Measurements from ENCODE around the gene ARID1B. TPM values are rescaled to one million over a fixed set of nuclear protein-coding genes. Genes with fewer than 3 reads are reported as not detected.

The ARID1B gene
- total and polyA plus RNA-seq, 2 of the 13 experiments (the other 11 are each of a cell fraction or from before 2014, with no cell fraction given) = 20.1 to 32.6 TPM

DNA sequence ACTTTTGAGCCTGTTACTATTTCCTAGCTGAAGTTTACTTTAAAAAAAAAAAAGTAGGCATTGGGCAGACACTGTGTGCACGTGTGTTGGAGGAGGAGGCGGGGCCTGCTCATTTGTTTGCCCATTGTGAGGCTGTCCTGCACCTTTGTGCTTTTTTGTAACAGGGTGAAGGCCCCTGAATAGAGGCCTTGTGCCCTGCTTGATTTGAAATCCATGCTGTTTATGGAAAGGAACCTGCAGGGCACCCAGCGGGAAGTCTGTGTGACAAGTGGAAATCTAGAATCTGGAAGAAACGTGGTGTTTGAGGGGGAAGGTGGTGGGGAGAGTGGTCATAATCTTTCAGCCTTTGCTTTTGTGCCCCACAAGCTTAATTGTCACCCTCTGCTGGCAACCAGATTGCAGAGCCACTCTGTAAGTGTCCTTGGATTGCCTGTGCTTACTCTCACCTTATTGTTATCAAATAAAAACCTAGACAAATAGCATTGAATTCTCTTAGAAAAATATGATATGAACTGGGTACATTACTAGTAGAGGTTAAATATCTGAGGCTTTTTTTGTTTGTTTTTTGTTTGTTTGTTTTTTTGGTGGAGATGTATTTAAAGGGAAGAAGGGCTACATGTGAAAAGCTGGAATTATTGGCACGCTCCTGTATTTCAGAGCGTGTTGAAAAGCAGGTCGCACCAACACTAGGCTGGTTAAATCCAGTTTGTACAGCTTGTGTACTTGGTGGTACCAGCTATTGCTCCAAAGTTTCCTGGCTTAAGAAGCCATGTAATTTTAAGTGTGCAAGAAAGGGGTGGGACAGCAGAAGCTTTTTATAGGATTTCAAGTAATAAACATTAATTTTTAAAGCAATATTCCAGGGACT lies 156.3 kb downstream of the ARID1B start (continued):
- TF ChIP-seq ZHX1 (CRISPR knock-in tag; IDR thresholded peaks at IDR 0.05; ENCODE audit: low read depth) = no peak
- no peak for TF ChIP-seq ZNF282 (IDR thresholded peaks at IDR 0.05; ENCODE audit: partially characterized antibody)
- TF ChIP-seq, protein P1, sequence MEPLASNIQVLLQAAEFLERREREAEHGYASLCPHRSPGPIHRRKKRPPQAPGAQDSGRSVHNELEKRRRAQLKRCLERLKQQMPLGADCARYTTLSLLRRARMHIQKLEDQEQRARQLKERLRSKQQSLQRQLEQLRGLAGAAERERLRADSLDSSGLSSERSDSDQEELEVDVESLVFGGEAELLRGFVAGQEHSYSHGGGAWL (CRISPR knock-in tag; IDR thresholded peaks at IDR 0.05) = no peak
- TF ChIP-seq CREB1 (IDR thresholded peaks at IDR 0.05) = no peak
- TF ChIP-seq CREB1 (CRISPR knock-in tag; IDR thresholded peaks at IDR 0.05) = peak; percentile 58
- no peak for TF ChIP-seq MAFG (CRISPR knock-in tag; IDR thresholded peaks at IDR 0.05)
- peak; percentile 30; the same call in 1 of the 2 replicates for TF ChIP-seq ERF (CRISPR knock-in tag; IDR thresholded peaks at IDR 0.05)
- TF ChIP-seq ZNF296 (CRISPR knock-in tag; conservative IDR thresholded peaks at IDR 0.05) = no peak
- TF ChIP-seq REPIN1 (CRISPR knock-in tag; IDR thresholded peaks at IDR 0.05; ENCODE audit: borderline replicate concordance, low read depth) = peak; percentile 68; the same call in 1 of the 2 replicates
- peak; percentile 80 for TF ChIP-seq GATAD2A (CRISPR knock-in tag; IDR thresholded peaks at IDR 0.05)
- TF ChIP-seq ASH2L (IDR thresholded peaks at IDR 0.05; ENCODE audit: insufficient read length, low read depth, low read length) = peak; percentile 61
- no peak for TF ChIP-seq ATF7-NPFF (CRISPR knock-in tag; IDR thresholded peaks at IDR 0.05; ENCODE audit: low read depth)
- no peak for TF ChIP-seq JDP2 (CRISPR knock-in tag; IDR thresholded peaks at IDR 0.05; ENCODE audit: borderline replicate concordance)
- TF ChIP-seq MTERF4 (CRISPR knock-in tag; IDR thresholded peaks at IDR 0.05) = no peak
- TF ChIP-seq RBAK (CRISPR knock-in tag; IDR thresholded peaks at IDR 0.05) = 0 out of 2 replicates have a peak, but pooled peaks have one; percentile 24
- no peak for TF ChIP-seq RARA (CRISPR knock-in tag; IDR thresholded peaks at IDR 0.05)
- no peak for TF ChIP-seq ZNF275 (CRISPR knock-in tag; IDR thresholded peaks at IDR 0.05; ENCODE audit: borderline replicate concordance)
- no peak for TF ChIP-seq RFX5 (IDR thresholded peaks at IDR 0.05; ENCODE audit: low read depth, low read length)
- TF ChIP-seq MTA1 (CRISPR knock-in tag; IDR thresholded peaks at IDR 0.05; ENCODE audit: borderline replicate concordance) = no peak
- TF ChIP-seq FOXA1 (IDR thresholded peaks at IDR 0.05) = no peak
- TF ChIP-seq FOXA1 (CRISPR knock-in tag; IDR thresholded peaks at IDR 0.05) = peak; percentile 74
- no peak for TF ChIP-seq HES4 (CRISPR knock-in tag; IDR thresholded peaks at IDR 0.05; ENCODE audit: borderline replicate concordance)
- no peak for TF ChIP-seq ZNF737 (CRISPR knock-in tag; IDR thresholded peaks at IDR 0.05; ENCODE audit: borderline replicate concordance)
- no peak for TF ChIP-seq GLMP (CRISPR knock-in tag; IDR thresholded peaks at IDR 0.05; ENCODE audit: borderline replicate concordance)
- TF ChIP-seq TBX2 (CRISPR knock-in tag; IDR thresholded peaks at IDR 0.05; ENCODE audit: borderline replicate concordance) = peak; percentile 90
